H9 (cell line): Measurements from ENCODE around the gene GALNT9. TPM values are rescaled to one million over a fixed set of nuclear protein-coding genes. Genes with fewer than 3 reads are reported as not detected.

Experiments used
- DNase-seq: peaks from one replicate; pipeline ENCODE4 v3.0.0-alpha.2; 2017
- H2AFZ ChIP-seq: one replicate; pipeline ENCODE4 v1.6.1; 2013; ENCODE audit warnings: mild to moderate bottlenecking, low read length, control low read depth, moderate library complexity
- H2AK5ac ChIP-seq: 2 replicates; pipeline ENCODE4 v1.6.1; 2013; ENCODE audit warnings: low read length, control low read depth, mixed read lengths; ENCODE audit not compliant: insufficient read length
- H2BK120ac ChIP-seq: one replicate; pipeline ENCODE4 v1.6.1; 2013; ENCODE audit warnings: low read depth, mild to moderate bottlenecking, low read length, control low read depth, inconsistent platforms; ENCODE audit not compliant: poor library complexity, severe bottlenecking
- H2BK12ac ChIP-seq: 2 replicates; pipeline ENCODE4 v1.6.1; 2013; ENCODE audit warnings: low read length, control low read depth, mixed read lengths, low read depth; ENCODE audit not compliant: insufficient read length
- H2BK15ac ChIP-seq: 2 replicates; pipeline ENCODE4 v1.6.1; 2013; ENCODE audit warnings: low read depth, low read length, control low read depth
- H2BK20ac ChIP-seq: one replicate; pipeline ENCODE4 v1.6.1; 2013; ENCODE audit warnings: low read depth, mild to moderate bottlenecking, low read length, control low read depth, inconsistent platforms; ENCODE audit not compliant: poor library complexity, severe bottlenecking
- H2BK5ac ChIP-seq: 2 replicates; pipeline ENCODE4 v1.6.1; 2013; ENCODE audit warnings: low read length, control low read depth, mixed read lengths; ENCODE audit not compliant: insufficient read length
- H3K14ac ChIP-seq: 2 replicates; pipeline ENCODE4 v1.6.1; 2013; ENCODE audit warnings: low read length, control low read depth; ENCODE audit not compliant: insufficient read depth
- H3K18ac ChIP-seq: 2 replicates; pipeline ENCODE4 v1.6.1; 2013; ENCODE audit warnings: low read depth, mild to moderate bottlenecking, mixed read lengths, low read length, control low read depth; ENCODE audit not compliant: insufficient read length
- H3K23ac ChIP-seq: 2 replicates; pipeline ENCODE4 v1.6.1; 2013; ENCODE audit warnings: low read length, control low read depth, mixed read lengths, low read depth; ENCODE audit not compliant: insufficient read length
- H3K23me2 ChIP-seq: 2 replicates; pipeline ENCODE4 v1.6.1; 2013; ENCODE audit warnings: low read depth, mild to moderate bottlenecking, mixed read lengths, low read length, control low read depth; ENCODE audit not compliant: insufficient read length, poor library complexity, severe bottlenecking
- H3K27ac ChIP-seq: 2 replicates; pipeline ENCODE4 v1.5.1; 2013; ENCODE audit warnings: low read length, control low read depth, mixed read lengths, low read depth; ENCODE audit not compliant: insufficient read length
- H3K27me3 ChIP-seq: 2 replicates; pipeline ENCODE4 v1.6.1; 2013; ENCODE audit warnings: low read length, control low read depth, inconsistent platforms; ENCODE audit not compliant: insufficient read depth
- H3K4ac ChIP-seq: 2 replicates; pipeline ENCODE4 v1.6.1; 2013; ENCODE audit warnings: low read depth, mild to moderate bottlenecking, control low read depth, inconsistent platforms, low read length, moderate library complexity
- H3K4me1 ChIP-seq: 2 replicates; pipeline ENCODE4 v1.6.1; 2013; ENCODE audit warnings: low read length, control low read depth, inconsistent platforms; ENCODE audit not compliant: insufficient read depth
- H3K4me2 ChIP-seq: 2 replicates; pipeline ENCODE4 v1.6.1; 2013; ENCODE audit warnings: low read length, control low read depth, mixed read lengths; ENCODE audit not compliant: insufficient read length, insufficient read depth
- H3K56ac ChIP-seq: 2 replicates; pipeline ENCODE4 v1.6.1; 2013; ENCODE audit warnings: low read depth, mild to moderate bottlenecking, mixed read lengths, low read length, control low read depth; ENCODE audit not compliant: insufficient read length
- H3K79me1 ChIP-seq: 2 replicates; pipeline ENCODE4 v1.6.1; 2013; ENCODE audit warnings: low read depth, mild to moderate bottlenecking, moderate library complexity, low read length, control low read depth, inconsistent platforms; ENCODE audit not compliant: insufficient read depth, poor library complexity, severe bottlenecking
- H3K79me2 ChIP-seq: 2 replicates; pipeline ENCODE4 v1.6.1; 2013; ENCODE audit warnings: low read length, control low read depth, inconsistent platforms; ENCODE audit not compliant: insufficient read depth
- H3K9ac ChIP-seq: 2 replicates; pipeline ENCODE4 v1.6.1; 2013; ENCODE audit warnings: low read length, control low read depth, mixed read lengths; ENCODE audit not compliant: insufficient read length; ENCODE audit errors: extremely low read depth
- H3K9me3 ChIP-seq: one replicate; pipeline ENCODE4 v1.6.1; 2013; ENCODE audit warnings: low read depth, low read length, inconsistent platforms; ENCODE audit not compliant: control insufficient read depth
- H3T11ph ChIP-seq: one replicate; pipeline ENCODE4 v1.6.1; 2013; ENCODE audit warnings: mild to moderate bottlenecking, low read length, control low read depth, inconsistent platforms
- H4K20me1 ChIP-seq: one replicate; pipeline ENCODE4 v1.6.1; 2013; ENCODE audit not compliant: control insufficient read depth, insufficient read length, insufficient read depth
- H4K5ac ChIP-seq: 2 replicates; pipeline ENCODE4 v1.6.1; 2013; ENCODE audit warnings: low read depth, mild to moderate bottlenecking, mixed read lengths, low read length, control low read depth; ENCODE audit not compliant: insufficient read length
- H4K8ac ChIP-seq: replicated peaks from 2 replicates; pipeline ENCODE4 v1.6.1; 2013; ENCODE audit warnings: low read length, control low read depth, mixed read lengths, low read depth; ENCODE audit not compliant: insufficient read length
- H4K91ac ChIP-seq: 2 replicates; pipeline ENCODE4 v1.6.1; 2013; ENCODE audit warnings: low read depth, mild to moderate bottlenecking, moderate library complexity, mixed read lengths, low read length, control low read depth; ENCODE audit not compliant: insufficient read length
- H3K27ac Mint-ChIP-seq, 3 experiments: 2 replicates in 2 of 3; 3 replicates in 1 of 3; pipeline ENCODE4 v1.8.0; 2020 to 2021; ENCODE audit warnings: mixed read lengths in 3 of 3, mild to moderate bottlenecking in 1 of 3, moderate library complexity in 1 of 3
- H3K27me3 Mint-ChIP-seq: 2 replicates; pipeline ENCODE4 v1.8.0; 2021; ENCODE audit warnings: low read depth, mild to moderate bottlenecking, moderate library complexity, mixed read lengths
- H3K36me3 Mint-ChIP-seq, 3 experiments: 2 replicates in 2 of 3; 3 replicates in 1 of 3; pipeline ENCODE4 v1.8.0; 2020 to 2021; ENCODE audit warnings: low read depth in 3 of 3, mixed read lengths in 3 of 3; ENCODE audit not compliant: insufficient read depth in 1 of 3
- H3K4me1 Mint-ChIP-seq, 2 experiments: 2 replicates each; pipeline ENCODE4 v1.8.0; 2020; ENCODE audit warnings: mixed read lengths in 2 of 2
- H3K4me3 Mint-ChIP-seq, 2 experiments: 2 replicates in 1 of 2; 3 replicates in 1 of 2; pipeline ENCODE4 v1.8.0; 2020 to 2021; ENCODE audit warnings: mild to moderate bottlenecking in 2 of 2, mixed read lengths in 2 of 2, moderate library complexity in 1 of 2
- H3K9me3 Mint-ChIP-seq, 2 experiments: 2 replicates in 1 of 2; 3 replicates in 1 of 2; pipeline ENCODE4 v1.8.0; 2020; ENCODE audit warnings: mild to moderate bottlenecking in 2 of 2, mixed read lengths in 2 of 2, moderate library complexity in 1 of 2
- WGBS: extraction: QIAGEN DNeasy Blood & Tissue Kit; methylation state at CpG from one replicate; pipeline ENCODE4 v1.1.7; 2013; ENCODE audit warnings: missing lambda C conversion rate, low lambda C conversion rate, mixed read lengths; ENCODE audit not compliant: insufficient read length; ENCODE audit errors: extremely low coverage; 5-methylcytosine and 5-hydroxymethylcytosine counted together
- total RNA-seq: library from RNA; stranded (reverse); gene quantifications from 2 replicates; pipeline ENCODE4 v1.2.1, GENCODE V29; 2021
- TF ChIP-seq, protein P1 (sequence below): fragments of 200-600 bp; sonication (generic); conservative IDR thresholded peaks from 3 replicates; pipeline ENCODE4 v1.8.0; 2021; ENCODE audit warnings: antibody characterized with exemption, mild to moderate bottlenecking

The GALNT9 gene
- total RNA-seq, 1 experiment from 2014 or later: 0.35 TPM

DNA sequence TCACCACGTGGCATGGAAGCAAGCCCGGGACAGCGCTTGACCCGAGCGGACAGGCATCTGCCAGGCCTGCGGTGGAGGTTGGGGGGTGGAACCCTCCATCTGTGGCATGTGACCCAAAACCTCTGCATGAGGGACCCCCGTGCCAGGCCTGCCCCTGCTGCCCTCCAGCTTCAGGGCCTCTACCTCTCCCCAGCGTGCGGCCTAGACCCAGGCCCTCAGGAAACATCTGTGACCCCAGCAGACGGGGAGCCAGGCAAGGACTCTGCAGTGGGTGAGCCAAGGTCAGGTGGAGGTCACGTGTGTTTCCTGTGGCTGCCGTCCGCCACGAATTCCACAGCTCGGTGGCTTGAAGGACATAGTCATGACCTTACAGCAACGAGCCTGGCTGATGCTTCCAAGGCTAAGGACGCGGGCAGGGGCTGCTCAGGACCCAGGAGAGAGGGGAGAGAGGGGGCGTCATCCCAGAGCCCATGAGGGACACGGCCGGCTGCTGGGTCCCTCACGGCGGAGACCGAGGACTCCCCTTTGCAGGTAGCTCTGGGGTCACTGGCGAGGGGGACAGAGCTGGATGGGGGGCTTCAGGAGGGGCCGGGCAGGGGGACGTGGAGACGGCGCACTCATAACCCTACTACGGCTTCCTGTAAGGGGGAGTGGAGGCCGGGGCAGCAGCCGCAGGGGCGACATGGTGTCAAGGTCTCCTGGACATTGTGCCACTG lies 91.5 kb downstream of the GALNT9 start:
- no peak overlapping the region for H4K5ac ChIP-seq
- no peak overlapping the region for H3K23ac ChIP-seq
- H3K9me3 ChIP-seq: no peaks in the 10 kb centered on the region
- H2AFZ ChIP-seq: no peak overlapping the region
- Mint-ChIP-seq H3K27me3 (peaks cover 47% of the 10 kb centered on the region), H3K36me3 (no peaks in the 10 kb centered on the region; a peak in 2 of 7 replicates), H3K4me3 (no peak overlapping the region), H3K4me1 (no peaks in the 10 kb centered on the region), H3K9me3 (peaks cover 0 to 20% of the 10 kb centered on the region in 2 experiments; a peak in 3 of 5 replicates), H3K27ac (no peak overlapping the region)
- no peaks in the 10 kb centered on the region for H4K20me1 ChIP-seq
- H3K4me2 ChIP-seq: no peak overlapping the region
- H3K79me1 ChIP-seq: no peaks in the 10 kb centered on the region
- H4K8ac ChIP-seq: no peak overlapping the region
- no peak overlapping the region for H3T11ph ChIP-seq
- H2BK20ac ChIP-seq: no peak overlapping the region
- no peak overlapping the region for H3K18ac ChIP-seq
- H2BK120ac ChIP-seq: no peak overlapping the region
- H4K91ac ChIP-seq: no peak overlapping the region
- no peak overlapping the region for H2BK15ac ChIP-seq
- no peak for DNase-seq
- H2BK5ac ChIP-seq: no peak overlapping the region
- no peak overlapping the region for H2AK5ac ChIP-seq
- TF ChIP-seq, protein P1, sequence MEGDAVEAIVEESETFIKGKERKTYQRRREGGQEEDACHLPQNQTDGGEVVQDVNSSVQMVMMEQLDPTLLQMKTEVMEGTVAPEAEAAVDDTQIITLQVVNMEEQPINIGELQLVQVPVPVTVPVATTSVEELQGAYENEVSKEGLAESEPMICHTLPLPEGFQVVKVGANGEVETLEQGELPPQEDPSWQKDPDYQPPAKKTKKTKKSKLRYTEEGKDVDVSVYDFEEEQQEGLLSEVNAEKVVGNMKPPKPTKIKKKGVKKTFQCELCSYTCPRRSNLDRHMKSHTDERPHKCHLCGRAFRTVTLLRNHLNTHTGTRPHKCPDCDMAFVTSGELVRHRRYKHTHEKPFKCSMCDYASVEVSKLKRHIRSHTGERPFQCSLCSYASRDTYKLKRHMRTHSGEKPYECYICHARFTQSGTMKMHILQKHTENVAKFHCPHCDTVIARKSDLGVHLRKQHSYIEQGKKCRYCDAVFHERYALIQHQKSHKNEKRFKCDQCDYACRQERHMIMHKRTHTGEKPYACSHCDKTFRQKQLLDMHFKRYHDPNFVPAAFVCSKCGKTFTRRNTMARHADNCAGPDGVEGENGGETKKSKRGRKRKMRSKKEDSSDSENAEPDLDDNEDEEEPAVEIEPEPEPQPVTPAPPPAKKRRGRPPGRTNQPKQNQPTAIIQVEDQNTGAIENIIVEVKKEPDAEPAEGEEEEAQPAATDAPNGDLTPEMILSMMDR: no peak
- H3K9ac ChIP-seq: no peak overlapping the region
- no peaks in the 10 kb centered on the region for H3K23me2 ChIP-seq
- H3K4ac ChIP-seq: no peak overlapping the region
- no peaks in the 10 kb centered on the region for H3K27me3 ChIP-seq
- no peaks in the 10 kb centered on the region for H3K4me1 ChIP-seq
- H3K14ac ChIP-seq: no peak overlapping the region
- H2BK12ac ChIP-seq: no peak overlapping the region
- no CpG with 5 or more reads among the region's 33 CpGs for WGBS
- no peak overlapping the region for H3K56ac ChIP-seq
- H3K79me2 ChIP-seq: no peaks in the 10 kb centered on the region
- H3K27ac ChIP-seq: no peak overlapping the region
